HepG2 (cell line): Measurements from ENCODE around the gene ZBTB46. TPM values are rescaled to one million over a fixed set of nuclear protein-coding genes. Genes with fewer than 3 reads are reported as not detected.

Source experiments
- BORCS8-MEF2B ChIP-seq: sonication (generic); formaldehyde crosslinking; IDR thresholded peaks from 2 replicates; pipeline ENCODE4 v1.8.0; 2022; ENCODE audit warnings: mild to moderate bottlenecking, missing genetic modification reagents
- BRF2 ChIP-seq: sonication (generic); formaldehyde crosslinking; IDR thresholded peaks from 2 replicates; pipeline ENCODE4 v1.8.1; 2022; ENCODE audit warnings: mild to moderate bottlenecking, missing genetic modification reagents
- HCFC1 ChIP-seq: fragments of 150-350 bp; IDR thresholded peaks from 2 replicates; pipeline ENCODE4 v1.6.1; 2014; ENCODE audit warnings: low read depth, low read length
- HNRNPK ChIP-seq: fragments of 200-400 bp; formaldehyde crosslinking; IDR thresholded peaks from 2 replicates; pipeline ENCODE4 v1.6.1; 2018; ENCODE audit warnings: low read length, low read depth, moderate library complexity, mild to moderate bottlenecking; ENCODE audit not compliant: poor library complexity, severe bottlenecking
- MAF1 ChIP-seq: sonication (generic); formaldehyde crosslinking; IDR thresholded peaks from 2 replicates; pipeline ENCODE4 v1.5.0; 2020; ENCODE audit warnings: missing genetic modification reagents, borderline replicate concordance
- MAZ ChIP-seq, 2 experiments: sonication (generic) in 1 of 2; formaldehyde crosslinking in 1 of 2; IDR thresholded peaks; 2 replicates each; pipeline versions ENCODE4 v1.5.0 to v1.6.1; 2012 to 2020; ENCODE audit warnings: low read depth in 2 of 2, mild to moderate bottlenecking in 2 of 2, borderline replicate concordance in 1 of 2, improper control_type of control experiment in 1 of 2, low read length in 1 of 2, missing genetic modification reagents in 1 of 2, moderate library complexity in 1 of 2
- ONECUT2 ChIP-seq: sonication (generic); formaldehyde crosslinking; IDR thresholded peaks from 2 replicates; pipeline ENCODE4 v1.4.0; 2020; ENCODE audit warnings: missing genetic modification reagents
- RAD51 ChIP-seq: fragments of 450-650 bp; IDR thresholded peaks from 2 replicates; pipeline ENCODE4 v1.6.1; 2016; ENCODE audit warnings: borderline replicate concordance
- SNAI1 ChIP-seq: sonication (generic); formaldehyde crosslinking; IDR thresholded peaks from 2 replicates; pipeline ENCODE4 v1.5.0; 2020; ENCODE audit warnings: mild to moderate bottlenecking, missing genetic modification reagents, borderline replicate concordance
- SP2 ChIP-seq: sonication (generic); formaldehyde crosslinking; IDR thresholded peaks from 2 replicates; pipeline ENCODE4 v1.5.1; 2020; ENCODE audit warnings: mild to moderate bottlenecking, missing genetic modification reagents
- TCF7L2 ChIP-seq: IDR thresholded peaks from 2 replicates; pipeline ENCODE4 v1.6.1; 2011; ENCODE audit warnings: mild to moderate bottlenecking, low read depth, low read length, moderate library complexity
- ZBTB2 ChIP-seq: sonication (generic); formaldehyde crosslinking; IDR thresholded peaks from 2 replicates; pipeline ENCODE4 v1.8.0; 2022; ENCODE audit warnings: low read depth, missing genetic modification reagents
- ZBTB25 ChIP-seq: IDR thresholded peaks from 2 replicates; pipeline ENCODE4 v1.6.1; 2018; ENCODE audit warnings: missing genetic modification reagents
- ZC3H4 ChIP-seq: sonication (generic); formaldehyde crosslinking; IDR thresholded peaks from 2 replicates; pipeline ENCODE4 v1.4.0; 2020; ENCODE audit warnings: missing genetic modification reagents, borderline replicate concordance
- ZEB1 ChIP-seq: IDR thresholded peaks from 2 replicates; pipeline ENCODE4 v1.6.1; 2012; ENCODE audit warnings: mild to moderate bottlenecking, low read depth, inconsistent platforms; ENCODE audit not compliant: insufficient replicate concordance
- ZNF331 ChIP-seq: sonication (generic); formaldehyde crosslinking; IDR thresholded peaks from 2 replicates; pipeline ENCODE4 v1.4.0; 2020; ENCODE audit warnings: missing genetic modification reagents
- ZNF430 ChIP-seq: sonication (generic); formaldehyde crosslinking; IDR thresholded peaks from 2 replicates; pipeline ENCODE4 v1.9.0; 2021; ENCODE audit warnings: mild to moderate bottlenecking, missing genetic modification reagents
- ZNF614 ChIP-seq: IDR thresholded peaks from 2 replicates; pipeline ENCODE4 v1.6.1; 2018; ENCODE audit warnings: missing biosample characterization, missing genetic modification reagents, inconsistent platforms, borderline replicate concordance
- ZNF788 ChIP-seq: sonication (generic); formaldehyde crosslinking; IDR thresholded peaks from 2 replicates; pipeline ENCODE4 v1.5.0; 2020; ENCODE audit warnings: mild to moderate bottlenecking, missing genetic modification reagents, borderline replicate concordance
- ZNF792 ChIP-seq: IDR thresholded peaks from 2 replicates; pipeline ENCODE4 v1.6.1; 2016
- ZSCAN25 ChIP-seq: sonication (generic); formaldehyde crosslinking; IDR thresholded peaks from 2 replicates; pipeline ENCODE4 v1.8.0; 2022; ENCODE audit warnings: mild to moderate bottlenecking, missing genetic modification reagents
- ZSCAN30 ChIP-seq: sonication (generic); formaldehyde crosslinking; IDR thresholded peaks from 2 replicates; pipeline ENCODE4 v1.5.0; 2020; ENCODE audit warnings: mild to moderate bottlenecking, missing genetic modification reagents
- polyA plus RNA-seq, 8 experiments: library from polyadenylated mRNA; depleted of rRNA in 3 of 8; stranded (reverse) in 7 of 8; unstranded in 1 of 8; fragments of >200 nt; fragmentation: Illumina TruSeq in 4 of 8; extraction: Trizol in 4 of 8; gene quantifications; 2 replicates each; pipeline versions ENCODE4 v1.2.1 to v1.2.3, GENCODE V29; 2011 to 2016; ENCODE audit warnings: low read depth in 4 of 8, missing spikeins in 1 of 8, mixed read lengths in 1 of 8; ENCODE audit not compliant: insufficient read depth in 1 of 8
- total RNA-seq, 5 experiments: library from RNA; depleted of rRNA; stranded (reverse); fragments of >200 nt; fragmentation: Illumina TruSeq; extraction: Trizol; gene quantifications; 2 replicates each; pipeline ENCODE4 v1.2.3, GENCODE V29; 2016; ENCODE audit warnings: low read depth in 1 of 5
- TF ChIP-seq, protein P1 (sequence below): sonication (generic); formaldehyde crosslinking; IDR thresholded peaks from 2 replicates; pipeline ENCODE4 v1.4.0; 2020; ENCODE audit warnings: missing genetic modification reagents, borderline replicate concordance
- TF ChIP-seq, protein P2 (sequence below): sonication (generic); formaldehyde crosslinking; conservative IDR thresholded peaks from 2 replicates; pipeline ENCODE4 v1.8.0; 2022; ENCODE audit warnings: low read depth, missing genetic modification reagents

ZBTB46 gene
- total and polyA plus RNA-seq, 2 of the 13 experiments (the other 11 are each of a cell fraction or from before 2014, with no cell fraction given), result 1.6 to 13.5 TPM

GRCh38 chr20:63831646-63831992 lies 555 bp upstream of the ZBTB46 start (continued):
- TF ChIP-seq SP2 (CRISPR knock-in tag), result no peak
- TF ChIP-seq BRF2, result 0 out of 2 replicates have a peak, but pooled peaks have one; percentile 38
- no peak for TF ChIP-seq ZNF792 (CRISPR knock-in tag)
- TF ChIP-seq BORCS8-MEF2B (CRISPR knock-in tag), result 0 out of 2 replicates have a peak, but pooled peaks have one; percentile 19
- TF ChIP-seq SNAI1 (CRISPR knock-in tag), result no peak
- TF ChIP-seq, protein P1, sequence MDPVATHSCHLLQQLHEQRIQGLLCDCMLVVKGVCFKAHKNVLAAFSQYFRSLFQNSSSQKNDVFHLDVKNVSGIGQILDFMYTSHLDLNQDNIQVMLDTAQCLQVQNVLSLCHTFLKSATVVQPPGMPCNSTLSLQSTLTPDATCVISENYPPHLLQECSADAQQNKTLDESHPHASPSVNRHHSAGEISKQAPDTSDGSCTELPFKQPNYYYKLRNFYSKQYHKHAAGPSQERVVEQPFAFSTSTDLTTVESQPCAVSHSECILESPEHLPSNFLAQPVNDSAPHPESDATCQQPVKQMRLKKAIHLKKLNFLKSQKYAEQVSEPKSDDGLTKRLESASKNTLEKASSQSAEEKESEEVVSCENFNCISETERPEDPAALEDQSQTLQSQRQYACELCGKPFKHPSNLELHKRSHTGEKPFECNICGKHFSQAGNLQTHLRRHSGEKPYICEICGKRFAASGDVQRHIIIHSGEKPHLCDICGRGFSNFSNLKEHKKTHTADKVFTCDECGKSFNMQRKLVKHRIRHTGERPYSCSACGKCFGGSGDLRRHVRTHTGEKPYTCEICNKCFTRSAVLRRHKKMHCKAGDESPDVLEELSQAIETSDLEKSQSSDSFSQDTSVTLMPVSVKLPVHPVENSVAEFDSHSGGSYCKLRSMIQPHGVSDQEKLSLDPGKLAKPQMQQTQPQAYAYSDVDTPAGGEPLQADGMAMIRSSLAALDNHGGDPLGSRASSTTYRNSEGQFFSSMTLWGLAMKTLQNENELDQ (CRISPR knock-in tag), result no peak
- TF ChIP-seq ZNF430 (CRISPR knock-in tag), result no peak
- no peak for TF ChIP-seq TCF7L2
- TF ChIP-seq ZBTB25 (CRISPR knock-in tag), result no peak
- TF ChIP-seq HNRNPK, result peak; percentile 40
- no peak for TF ChIP-seq ZSCAN25 (CRISPR knock-in tag)
- no peak for TF ChIP-seq ZC3H4 (CRISPR knock-in tag)
- TF ChIP-seq MAF1, result no peak
- no peak for TF ChIP-seq ZEB1
- no peak for TF ChIP-seq RAD51
- 0 out of 2 replicates have a peak, but pooled peaks have one; percentile 13 for TF ChIP-seq ZNF614
- TF ChIP-seq MAZ (IDR thresholded peaks at IDR 0.05; ENCODE audit: borderline replicate concordance, low read depth, low read length), result no peak
- peak; percentile 67 for TF ChIP-seq MAZ (CRISPR knock-in tag; IDR thresholded peaks at IDR 0.05; ENCODE audit: low read depth)
- TF ChIP-seq ZSCAN30 (CRISPR knock-in tag), result no peak
- TF ChIP-seq ZBTB2 (CRISPR knock-in tag), result no peak
- no peak for TF ChIP-seq ONECUT2 (CRISPR knock-in tag)
- no peak for TF ChIP-seq HCFC1
- TF ChIP-seq, protein P2, sequence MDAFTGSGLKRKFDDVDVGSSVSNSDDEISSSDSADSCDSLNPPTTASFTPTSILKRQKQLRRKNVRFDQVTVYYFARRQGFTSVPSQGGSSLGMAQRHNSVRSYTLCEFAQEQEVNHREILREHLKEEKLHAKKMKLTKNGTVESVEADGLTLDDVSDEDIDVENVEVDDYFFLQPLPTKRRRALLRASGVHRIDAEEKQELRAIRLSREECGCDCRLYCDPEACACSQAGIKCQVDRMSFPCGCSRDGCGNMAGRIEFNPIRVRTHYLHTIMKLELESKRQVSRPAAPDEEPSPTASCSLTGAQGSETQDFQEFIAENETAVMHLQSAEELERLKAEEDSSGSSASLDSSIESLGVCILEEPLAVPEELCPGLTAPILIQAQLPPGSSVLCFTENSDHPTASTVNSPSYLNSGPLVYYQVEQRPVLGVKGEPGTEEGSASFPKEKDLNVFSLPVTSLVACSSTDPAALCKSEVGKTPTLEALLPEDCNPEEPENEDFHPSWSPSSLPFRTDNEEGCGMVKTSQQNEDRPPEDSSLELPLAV (CRISPR knock-in tag), result no peak
- no peak for TF ChIP-seq ZNF331 (CRISPR knock-in tag)
- 0 out of 2 replicates have a peak, but pooled peaks have one; percentile 17 for TF ChIP-seq ZNF788
